ENCODE measurements around the gene LRRFIP2. TPM values are rescaled to one million over a fixed set of nuclear protein-coding genes. Genes with fewer than 3 reads are reported as not detected.

LRRFIP2 gene
- total RNA-seq, 2 donors from 2014 or later, result 102 to 134 TPM

DNA sequence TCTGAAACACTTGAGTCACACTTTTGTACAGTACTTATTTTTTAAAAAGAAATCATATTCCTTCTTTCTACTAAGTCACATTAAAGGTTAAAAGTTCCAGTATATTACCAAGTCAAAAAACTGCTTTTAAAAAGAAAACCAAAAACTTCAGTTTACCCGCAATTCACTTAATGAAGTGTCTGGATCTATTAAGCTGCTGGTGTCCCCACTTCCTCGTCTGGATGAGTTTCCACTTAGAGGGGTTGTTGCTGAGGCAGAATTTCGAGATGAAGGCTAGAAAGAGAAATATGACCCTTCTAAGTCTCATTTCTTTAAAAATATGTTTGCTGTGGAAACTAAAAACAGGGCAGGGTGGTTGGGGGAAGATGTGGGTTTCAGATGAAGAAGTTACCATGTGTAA, 79.7 kb downstream of the LRRFIP2 start:
- no peaks in the 10 kb centered on the region for H3K36me3 ChIP-seq
- WGBS, result 86% methylated on average over 3 of the region's 3 CpGs
- no peak overlapping the region for H3K27ac ChIP-seq
- H3K27me3 ChIP-seq (replicated peaks; ENCODE audit: insufficient read depth), result no peaks in the 10 kb centered on the region
- TF ChIP-seq POLR2AphosphoS5 (IDR thresholded peaks at IDR 0.05), result no peak
- TF ChIP-seq POLR2A (IDR thresholded peaks at IDR 0.05), result no peak
- no peak for TF ChIP-seq CTCF (IDR thresholded peaks at IDR 0.05)
- intact Hi-C loops (cut with DNase I), result no loop called here
- no peaks in the 10 kb centered on the region for H3K4me1 ChIP-seq (replicated peaks)
- H3K9me3 ChIP-seq, result no peaks in the 10 kb centered on the region
- DNase-seq (ENCODE audit: low spot score), result no peak
- no peak overlapping the region for H3K4me3 ChIP-seq

DNA sequence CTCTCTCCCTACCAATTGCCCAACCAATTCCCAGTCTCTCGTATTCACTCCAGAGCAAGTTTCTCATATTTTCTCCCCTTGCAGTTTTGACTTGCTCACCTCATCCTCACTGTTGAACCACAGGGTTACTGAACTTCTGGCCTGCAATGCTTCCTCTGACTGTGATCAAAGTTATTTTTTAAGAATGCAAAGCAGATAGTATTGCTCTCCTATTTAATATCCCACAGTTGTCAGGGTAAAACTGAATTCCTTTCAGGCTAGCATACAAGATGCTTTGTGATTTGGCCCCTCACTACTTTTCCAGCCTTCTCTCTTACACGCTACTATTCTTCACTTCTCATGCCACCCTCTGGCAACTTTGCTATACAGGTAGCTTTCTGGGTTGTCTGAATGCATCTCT, 80.9 kb downstream of the LRRFIP2 start:
- Histone ChIP-seq H3K4me3 (no peak overlapping the region), H3K4me1 (replicated peaks) (no peaks in the 10 kb centered on the region), H3K27ac (peak overlapping the region in 1 of 2 donors; percentile 2), H3K27me3 (replicated peaks; ENCODE audit: insufficient read depth) (no peaks in the 10 kb centered on the region), H3K36me3 (no peaks in the 10 kb centered on the region), H3K9me3 (no peaks in the 10 kb centered on the region)
- DNase-seq (ENCODE audit: low spot score), result no peak
- TF ChIP-seq POLR2AphosphoS5 (IDR thresholded peaks at IDR 0.05) (no peak), POLR2A (IDR thresholded peaks at IDR 0.05) (no peak), CTCF (IDR thresholded peaks at IDR 0.05) (no peak)
- WGBS, result 93% methylated on average over 2 of the region's 2 CpGs
- intact Hi-C loops (cut with DNase I), result no loop called here

DNA sequence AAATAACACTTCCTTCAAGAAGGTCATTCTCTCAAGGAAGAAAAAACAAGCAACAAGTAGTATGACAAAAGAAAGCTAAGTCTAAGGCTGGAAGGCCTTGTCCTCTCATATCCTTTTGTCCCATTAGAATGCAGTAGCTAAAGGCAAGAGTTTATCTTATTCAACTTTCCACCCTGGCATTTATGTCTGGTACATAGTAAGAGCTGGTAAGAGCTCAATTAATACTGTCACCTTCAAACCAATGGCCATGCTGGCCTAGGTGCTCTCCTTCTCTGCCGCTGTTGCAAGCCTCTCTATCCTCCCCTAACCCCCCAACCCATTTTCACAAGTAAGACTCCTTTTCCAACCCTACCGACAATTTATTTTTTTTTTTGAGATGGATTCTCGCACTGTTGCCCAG, 81.9 kb downstream of the LRRFIP2 start:
- no peak overlapping the region for H3K27ac ChIP-seq
- H3K9me3 ChIP-seq, result no peaks in the 10 kb centered on the region
- 94% methylated on average over 3 of the region's 3 CpGs for WGBS
- intact Hi-C loops (cut with DNase I), result no loop called here
- no peak for DNase-seq (ENCODE audit: low spot score)
- no peak overlapping the region for H3K4me3 ChIP-seq
- H3K27me3 ChIP-seq (replicated peaks; ENCODE audit: insufficient read depth), result no peaks in the 10 kb centered on the region
- no peaks in the 10 kb centered on the region for H3K36me3 ChIP-seq
- no peaks in the 10 kb centered on the region for H3K4me1 ChIP-seq (replicated peaks)
- TF ChIP-seq POLR2AphosphoS5 (IDR thresholded peaks at IDR 0.05), result no peak
- no peak for TF ChIP-seq POLR2A (IDR thresholded peaks at IDR 0.05)
- no peak for TF ChIP-seq CTCF (IDR thresholded peaks at IDR 0.05)

DNA sequence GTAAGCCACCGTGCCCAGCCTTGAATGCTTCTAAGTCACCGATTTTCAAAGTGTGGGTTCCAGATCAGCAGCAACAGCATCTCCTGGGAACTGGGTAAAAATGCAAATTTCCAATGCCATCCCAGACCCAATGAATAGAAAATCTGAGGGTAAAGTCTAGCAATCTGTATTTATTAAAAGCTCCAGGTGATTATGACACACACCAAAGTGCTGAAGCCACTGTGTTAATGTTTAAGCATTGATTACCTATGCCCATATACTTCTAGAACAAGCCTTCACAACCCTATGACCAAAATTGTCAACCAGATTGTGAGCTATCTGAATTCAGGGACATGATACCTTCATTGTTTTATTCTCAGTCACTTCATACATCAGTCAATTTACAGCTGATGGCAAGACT, 86.5 kb downstream of the LRRFIP2 start:
- no peak for TF ChIP-seq POLR2AphosphoS5 (IDR thresholded peaks at IDR 0.05)
- no peak for TF ChIP-seq CTCF (IDR thresholded peaks at IDR 0.05)
- no peak for TF ChIP-seq POLR2A (IDR thresholded peaks at IDR 0.05)
- intact Hi-C loops (cut with DNase I), result no loop called here
- H3K4me1 ChIP-seq (replicated peaks), result peaks cover 3% of the 10 kb centered on the region
- no peak overlapping the region for H3K4me3 ChIP-seq
- WGBS, result 78% methylated on average over 2 of the region's 2 CpGs
- no peaks in the 10 kb centered on the region for H3K9me3 ChIP-seq
- H3K27ac ChIP-seq, result peak overlapping the region in 1 of 2 donors; percentile 20
- H3K36me3 ChIP-seq, result no peaks in the 10 kb centered on the region
- no peaks in the 10 kb centered on the region for H3K27me3 ChIP-seq (replicated peaks; ENCODE audit: insufficient read depth)
- no peak for DNase-seq (ENCODE audit: low spot score)

DNA sequence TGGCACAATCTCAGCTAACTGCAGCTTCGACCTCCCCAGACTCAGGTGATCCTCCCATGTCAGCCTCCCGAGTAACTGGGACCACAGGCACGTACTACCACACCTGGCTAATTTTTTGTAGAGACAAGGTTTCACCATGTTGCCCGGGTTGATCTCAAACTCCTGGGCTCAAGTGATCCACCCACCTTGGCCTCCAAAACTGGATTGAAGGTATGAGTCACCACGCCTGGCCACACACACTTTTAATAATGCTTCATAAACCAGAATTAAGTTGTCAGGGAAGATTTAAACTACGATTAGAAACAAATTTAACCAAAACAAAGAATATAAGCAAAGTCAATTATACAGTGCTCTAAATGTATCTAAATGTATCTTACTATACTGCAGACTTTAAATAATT, 87.5 kb downstream of the LRRFIP2 start:
- Histone ChIP-seq H3K27me3 (replicated peaks; ENCODE audit: insufficient read depth) (no peaks in the 10 kb centered on the region), H3K27ac (peak overlapping the region in 1 of 2 donors; percentile 81), H3K9me3 (no peaks in the 10 kb centered on the region), H3K4me3 (no peak overlapping the region), H3K4me1 (replicated peaks) (peaks cover 3% of the 10 kb centered on the region), H3K36me3 (no peaks in the 10 kb centered on the region)
- TF ChIP-seq POLR2AphosphoS5 (IDR thresholded peaks at IDR 0.05), result no peak
- no peak for TF ChIP-seq POLR2A (IDR thresholded peaks at IDR 0.05)
- no peak for TF ChIP-seq CTCF (IDR thresholded peaks at IDR 0.05)
- intact Hi-C loops (cut with DNase I), result no loop called here
- DNase-seq (ENCODE audit: low spot score), result no peak
- WGBS, result 87% methylated on average over 6 of the region's 6 CpGs
